ENCODE data around the gene ZNF324B. TPM values are rescaled to one million over a fixed set of nuclear protein-coding genes. Genes with fewer than 3 reads are reported as not detected.
A peak's percentile ranks its signal among the peaks of the same experiment; 100 is the strongest.

Gene ZNF324B
- total RNA-seq, 1 donor, result 10.5 TPM

DNA sequence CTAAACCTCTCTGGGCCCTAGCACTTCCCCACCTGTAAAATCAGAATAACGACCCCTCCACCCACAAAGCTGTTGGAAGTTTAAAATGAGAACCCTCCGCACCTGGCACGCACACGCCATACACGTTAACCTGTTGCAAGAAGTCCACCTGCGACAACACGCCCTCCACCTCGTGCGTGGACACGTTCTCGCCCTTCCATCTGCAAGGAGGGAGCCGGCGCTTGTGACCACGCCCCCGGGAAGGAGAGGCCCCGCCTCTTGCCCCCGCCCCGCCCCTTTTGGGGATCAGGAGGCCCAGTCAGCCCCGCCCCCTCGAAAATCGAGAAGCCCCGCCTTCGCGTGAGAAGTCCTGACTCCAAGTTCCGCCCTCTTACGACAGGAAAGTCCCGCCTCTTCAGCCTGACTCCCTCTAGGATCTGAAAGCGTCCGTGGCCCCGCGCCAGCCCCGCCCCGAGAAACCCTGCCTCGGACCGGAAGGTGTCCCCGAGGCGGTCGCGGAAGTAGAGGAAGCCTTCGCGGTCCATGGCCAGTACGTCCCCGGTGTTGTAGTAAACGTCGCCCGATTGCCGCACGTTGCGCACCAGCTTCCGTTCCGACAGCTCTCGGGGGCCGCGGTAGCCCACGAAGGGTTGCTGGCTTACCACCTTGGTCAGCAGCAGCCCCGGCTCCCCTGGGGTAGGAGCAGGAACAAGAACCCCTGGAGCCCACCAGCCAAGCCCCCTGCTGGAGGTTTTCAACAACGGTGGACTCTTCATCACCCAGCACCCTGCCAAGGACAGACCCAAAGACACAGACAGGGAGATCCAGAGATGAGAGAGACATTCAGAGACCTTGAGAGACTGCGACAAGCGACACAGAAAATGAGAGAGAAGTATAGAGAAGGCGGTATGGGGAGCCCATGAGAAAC lies 47.9 kb downstream of the ZNF324B start:
- H3K4me2 ChIP-seq (ENCODE audit: insufficient read depth, low read length), result peak overlapping the region; percentile 96
- peak; percentile 29 for TF ChIP-seq CTCF (IDR thresholded peaks at IDR 0.05; ENCODE audit: extremely low read depth, low read depth, low read length)
- H3K27me3 ChIP-seq (ENCODE audit: insufficient read depth, low read length), result no peaks in the 10 kb centered on the region
- peak overlapping the region; percentile 69 for H3K4me3 ChIP-seq (ENCODE audit: insufficient read depth, low read length)
- no peaks in the 10 kb centered on the region for H4K20me1 ChIP-seq (ENCODE audit: insufficient read depth, low read length)
- peak overlapping the region; percentile 93 for H2AFZ ChIP-seq (ENCODE audit: low read length)
- H3K36me3 ChIP-seq (ENCODE audit: insufficient read depth, low read length), result no peaks in the 10 kb centered on the region
- no peaks in the 10 kb centered on the region for H3K79me2 ChIP-seq (ENCODE audit: insufficient read depth, low read length)
- peaks cover 5% of the 10 kb centered on the region for H3K4me1 ChIP-seq (ENCODE audit: insufficient read depth, low read length)
- H3K27ac ChIP-seq (ENCODE audit: low read depth, low read length), result no peak overlapping the region
- no peaks in the 10 kb centered on the region for H3K9me3 ChIP-seq (ENCODE audit: low read depth, low read length)
- DNase-seq (ENCODE audit: insufficient read length, low spot score, missing footprints), result peak; percentile 98

DNA sequence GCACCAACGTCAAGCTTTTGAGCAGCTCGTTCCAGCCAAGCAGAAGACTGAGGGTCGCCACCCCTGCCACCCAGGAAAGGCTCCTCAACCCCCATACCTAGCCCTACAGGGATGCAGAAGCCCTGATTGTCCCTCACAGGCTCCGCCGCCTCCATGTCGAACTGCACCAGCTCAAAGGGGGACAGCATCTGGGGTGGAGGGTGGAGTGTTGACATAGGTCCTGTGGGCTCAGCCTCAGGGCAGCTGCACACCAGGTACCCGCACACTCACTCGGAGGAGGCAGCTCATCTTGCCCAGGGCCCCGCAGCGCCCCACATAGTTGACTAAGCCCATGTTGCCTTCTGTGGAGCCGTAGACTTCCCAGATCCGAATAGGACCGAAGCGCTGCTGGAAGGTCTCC lies 48.8 kb downstream of the ZNF324B start:
- Histone ChIP-seq H3K79me2 (ENCODE audit: insufficient read depth, low read length) (no peaks in the 10 kb centered on the region), H3K4me1 (ENCODE audit: insufficient read depth, low read length) (peaks cover 5% of the 10 kb centered on the region), H3K27ac (ENCODE audit: low read depth, low read length) (no peak overlapping the region), H2AFZ (ENCODE audit: low read length) (no peak overlapping the region), H3K36me3 (ENCODE audit: insufficient read depth, low read length) (no peaks in the 10 kb centered on the region), H3K4me2 (ENCODE audit: insufficient read depth, low read length) (peak overlapping the region; percentile 96), H4K20me1 (ENCODE audit: insufficient read depth, low read length) (no peaks in the 10 kb centered on the region), H3K4me3 (ENCODE audit: insufficient read depth, low read length) (peak overlapping the region; percentile 69), H3K9me3 (ENCODE audit: low read depth, low read length) (no peaks in the 10 kb centered on the region), H3K27me3 (ENCODE audit: insufficient read depth, low read length) (no peaks in the 10 kb centered on the region)
- TF ChIP-seq CTCF (IDR thresholded peaks at IDR 0.05; ENCODE audit: extremely low read depth, low read depth, low read length), result no peak
- peak; percentile 10 for DNase-seq (ENCODE audit: insufficient read length, low spot score, missing footprints)

Small RNA genes within 50 kb of the gene (small RNA-seq; reads per million reads assigned to genes)
- gene RN7SL693P (not detected), gene RNU6-1337P (not detected)

Other genes with a start within 250 kb of the ZNF324B start
- 22.1 and 32.9 TPM in 2 replicates for gene ZNF544, start 222.7 kb upstream of the ZNF324B start, total RNA-seq
- 8.7 and 8.8 TPM in 2 replicates for gene ZNF8, start 172.7 kb upstream of the ZNF324B start, total RNA-seq
- 23.9 and 29.3 TPM in 2 replicates for gene ERVK3-1, start 146.2 kb upstream of the ZNF324B start, total RNA-seq
- 2.5 and 3.5 TPM in 2 replicates for gene ZSCAN22, start 124.6 kb upstream of the ZNF324B start, total RNA-seq
- 1.1 and 1.5 TPM in 2 replicates for gene A1BG, start 98.1 kb upstream of the ZNF324B start, total RNA-seq
- gene ZNF497, start 88.9 kb upstream of the ZNF324B start, total RNA-seq, result 1.2 and 1.4 TPM in 2 replicates
- 4.4 and 4.7 TPM in 2 replicates for gene ZNF837, start 70.6 kb upstream of the ZNF324B start, total RNA-seq
- gene RPS5, start 64.4 kb upstream of the ZNF324B start, total RNA-seq, result 1,166 and 1,239 TPM in 2 replicates
- gene RNF225, start 56.0 kb upstream of the ZNF324B start, total RNA-seq, result not detected in 2 replicates
- 20.6 and 25.7 TPM in 2 replicates for gene ZNF584, start 43.0 kb upstream of the ZNF324B start, total RNA-seq
- gene ZNF132, start 11.5 kb upstream of the ZNF324B start, total RNA-seq, result 8.8 and 10.1 TPM in 2 replicates
- gene ZNF324, start 15.5 kb downstream of the ZNF324B start, total RNA-seq, result 16.2 and 20.6 TPM in 2 replicates
- 14.1 and 18.1 TPM in 2 replicates for gene ZNF446, start 24.7 kb downstream of the ZNF324B start, total RNA-seq
- 5.3 and 6.5 TPM in 2 replicates for gene SLC27A5, start 60.4 kb downstream of the ZNF324B start, total RNA-seq
- 6.9 and 8.5 TPM in 2 replicates for gene ZBTB45, start 68.2 kb downstream of the ZNF324B start, total RNA-seq
- gene TRIM28, start 92.4 kb downstream of the ZNF324B start, total RNA-seq, result 224 and 248 TPM in 2 replicates
- gene CHMP2A, start 103.5 kb downstream of the ZNF324B start, total RNA-seq, result 98.1 and 106 TPM in 2 replicates
- 54.6 and 56.6 TPM in 2 replicates for gene UBE2M, start 107.0 kb downstream of the ZNF324B start, total RNA-seq
- gene MZF1, start 121.7 kb downstream of the ZNF324B start, total RNA-seq, result 22.7 and 23.9 TPM in 2 replicates

Measured in osteoblast (primary cell).